ENCODE measurements around the gene GABBR2.

GRCh38 chr9:98635374-98635773, 73.4 kb downstream of the GABBR2 start:
- TF ChIP-seq CTCF (optimal IDR thresholded peaks at IDR 0.05 in 1 of 3, IDR thresholded peaks at IDR 0.05 in 1 of 3, conservative IDR thresholded peaks at IDR 0.05 in 1 of 3; ENCODE audit: extremely low read depth in 1 of 3, insufficient read depth in 2 of 3, low read length in 3 of 3) (no peak), EZH2 (IDR thresholded peaks at IDR 0.05; ENCODE audit: low read length) (no peak)
